HG02642 (cell line): Measurements from ENCODE around the gene COBLL1.

Experiments used
- ATAC-seq: cut with Tn5 transposase; IDR thresholded peaks from one replicate; pipeline ENCODE4 v1.9.1; 2021; ENCODE audit warnings: mild to moderate bottlenecking; ENCODE audit not compliant: unreplicated experiment, poor library complexity

COBLL1 gene

DNA sequence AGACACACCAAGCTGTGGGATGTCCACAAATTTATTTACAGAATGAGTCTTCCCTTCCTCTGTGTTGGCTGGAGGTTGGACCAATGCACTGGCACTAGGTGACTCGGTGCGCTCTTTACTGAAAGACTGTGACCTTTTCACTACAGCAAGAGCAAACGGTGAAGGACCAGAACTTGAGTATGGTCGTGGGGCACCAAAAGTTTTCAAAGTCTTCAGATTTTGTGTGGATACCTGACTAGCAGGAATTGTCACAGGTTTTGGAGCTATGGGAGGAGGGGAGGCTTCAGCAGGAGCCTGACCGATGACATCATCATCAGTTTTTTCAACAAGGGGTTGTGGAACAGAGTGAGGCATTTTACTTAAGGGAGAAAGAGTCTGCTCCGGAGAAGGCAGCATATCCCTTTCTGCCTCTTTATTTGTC lies 147.3 kb downstream of the COBLL1 start:
- no peak for ATAC-seq

- ATAC-seq = no peak
These were observed 147.8 kb downstream of the COBLL1 start for GRCh38 chr2:164693834-164694233.

DNA sequence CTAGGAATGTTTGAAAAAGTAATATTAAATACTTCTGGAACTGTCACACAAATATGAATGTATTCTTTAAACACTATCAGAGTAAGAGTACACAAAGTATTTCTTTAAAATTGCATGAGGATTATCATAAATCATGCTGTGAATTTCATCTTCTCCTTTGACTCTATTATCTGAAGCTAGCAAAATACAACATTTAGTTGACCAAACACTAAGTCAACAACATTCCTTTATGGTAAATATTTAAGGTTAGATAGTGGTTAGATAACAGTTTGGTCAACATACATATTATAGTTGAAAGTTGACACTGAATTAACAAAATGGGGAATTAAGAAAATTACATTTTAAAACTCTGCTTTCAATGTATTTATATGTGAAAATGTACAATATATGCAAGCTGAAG lies 148.2 kb downstream of the COBLL1 start:
- no peak for ATAC-seq

DNA sequence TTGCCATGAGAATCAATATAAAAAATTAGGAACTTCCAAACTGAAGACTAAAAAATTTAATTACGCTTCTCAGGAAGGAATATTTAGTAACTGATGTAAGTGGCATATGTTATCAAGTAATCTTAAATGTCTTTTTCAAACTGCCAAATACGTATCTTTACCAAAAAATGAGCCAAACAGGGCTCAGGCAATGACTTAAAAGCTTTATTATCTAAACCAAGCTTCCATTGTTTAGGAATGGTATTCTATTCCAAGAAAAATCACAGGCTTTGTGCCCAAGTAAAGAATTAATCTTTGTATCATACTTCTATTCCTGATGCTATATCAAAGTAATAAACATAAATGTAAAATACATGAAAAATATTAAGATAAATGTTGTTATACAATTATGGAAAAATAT lies 148.7 kb downstream of the COBLL1 start:
- no peak for ATAC-seq

DNA sequence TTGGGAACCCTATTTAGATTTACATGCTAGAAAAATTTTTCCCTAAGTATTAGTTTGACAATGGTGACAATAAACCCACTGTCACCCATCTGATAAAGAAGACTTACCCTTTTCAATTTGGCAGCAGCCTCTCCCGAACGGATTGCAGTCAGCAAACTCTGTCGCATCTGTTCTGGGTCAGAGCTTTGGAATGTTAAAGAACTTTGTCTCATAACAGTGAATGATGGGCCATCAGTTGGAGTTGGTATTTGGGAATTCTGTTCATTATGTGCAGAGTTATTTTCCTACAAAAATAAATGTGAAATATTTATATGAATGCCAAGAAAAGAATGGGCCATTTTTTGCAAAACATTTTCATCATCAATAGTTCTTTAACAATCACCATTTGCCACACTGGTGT lies 149.5 kb downstream of the COBLL1 start:
- ATAC-seq = no peak

- ATAC-seq = no peak
These were observed 150.2 kb downstream of the COBLL1 start for GRCh38 chr2:164691346-164691887.

GRCh38 chr2:164690361-164690760 lies 151.3 kb downstream of the COBLL1 start:
- ATAC-seq = no peak

- ATAC-seq = no peak
These were observed 152.7 kb downstream of the COBLL1 start for GRCh38 chr2:164688896-164689419.

DNA sequence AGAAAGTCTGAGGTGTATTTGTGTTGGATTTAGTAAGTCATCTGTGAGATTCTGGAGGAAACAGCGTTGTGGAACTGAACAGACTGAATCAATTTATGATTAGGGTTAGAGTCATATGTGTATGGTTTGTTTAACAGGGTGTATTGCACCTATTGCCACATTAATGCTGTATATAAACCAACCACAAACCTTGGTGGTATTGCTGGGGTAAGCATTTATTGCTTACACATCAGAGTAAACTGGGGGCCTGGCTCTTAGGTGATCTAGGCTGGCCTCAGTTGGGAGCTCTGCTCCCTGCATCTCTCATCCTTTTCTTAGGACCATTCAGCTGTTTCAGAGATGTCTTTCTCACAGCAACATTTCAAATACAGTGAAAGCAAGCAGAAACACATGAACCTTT lies 160.6 kb downstream of the COBLL1 start:
- ATAC-seq = no peak

DNA sequence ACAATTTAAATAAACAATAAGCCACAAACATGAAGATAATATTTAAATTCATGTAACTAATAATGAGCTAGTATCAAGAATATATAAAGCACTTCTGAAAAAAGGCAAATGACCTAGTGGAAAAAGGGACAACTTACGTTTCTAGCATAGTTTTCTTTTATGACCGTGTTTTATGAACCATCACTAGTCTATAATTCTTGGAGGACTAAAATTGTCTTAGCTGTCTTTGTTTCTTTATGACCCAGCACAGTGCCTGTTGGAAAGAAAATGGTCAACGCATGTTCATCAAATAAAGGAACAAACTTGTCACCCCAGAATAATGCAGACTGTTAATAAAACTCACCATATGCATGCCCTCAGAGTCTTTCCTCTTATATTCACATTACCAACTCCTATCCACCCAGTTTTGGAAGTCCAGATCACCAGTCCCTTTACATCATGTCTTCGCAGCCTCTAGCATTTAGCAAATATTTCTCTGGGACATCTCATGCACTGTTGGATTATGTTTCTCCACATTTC lies 162.9 kb downstream of the COBLL1 start:
- ATAC-seq = no peak

DNA sequence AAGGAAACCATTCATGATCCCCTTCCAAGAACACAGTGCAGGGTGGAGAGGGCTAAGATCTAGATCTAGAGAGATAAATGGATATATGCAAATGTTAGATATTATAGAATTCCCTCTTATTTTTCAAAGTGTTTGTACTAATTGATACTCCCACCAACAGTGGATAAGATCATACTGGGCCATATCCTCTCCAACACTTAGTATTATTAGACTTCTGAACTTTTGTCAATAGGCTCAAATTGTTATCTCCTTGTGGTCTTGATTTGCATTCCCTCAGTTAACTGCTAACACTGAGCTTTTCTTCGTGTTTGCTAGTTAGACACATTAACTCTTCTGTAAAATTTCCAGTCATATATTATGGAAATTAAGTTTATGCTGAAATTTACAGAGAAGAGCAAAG lies 163.9 kb downstream of the COBLL1 start:
- no peak for ATAC-seq

- ATAC-seq = no peak
These were observed 164.4 kb downstream of the COBLL1 start for GRCh38 chr2:164677271-164677670.

GRCh38 chr2:164675687-164676086 lies 165.9 kb downstream of the COBLL1 start:
- ATAC-seq = no peak

DNA sequence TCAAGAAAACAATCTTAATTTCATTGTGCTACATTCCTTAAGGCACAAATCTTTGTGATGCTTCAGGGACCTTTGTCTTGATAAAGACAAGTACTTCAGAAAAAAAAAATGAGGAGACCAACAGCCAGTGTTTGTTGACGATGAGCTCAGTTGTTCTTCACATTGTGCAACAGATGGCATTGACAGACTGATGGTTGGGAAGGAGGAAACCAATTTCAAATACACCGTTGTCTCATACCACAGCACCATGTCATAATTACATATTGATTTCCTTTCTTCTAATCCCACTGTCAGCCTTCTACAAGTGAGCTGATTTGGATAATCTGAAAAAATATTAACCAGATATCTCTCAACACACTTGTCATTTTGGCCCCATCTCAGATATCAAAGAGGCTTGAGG lies 166.6 kb downstream of the COBLL1 start:
- no peak for ATAC-seq

DNA sequence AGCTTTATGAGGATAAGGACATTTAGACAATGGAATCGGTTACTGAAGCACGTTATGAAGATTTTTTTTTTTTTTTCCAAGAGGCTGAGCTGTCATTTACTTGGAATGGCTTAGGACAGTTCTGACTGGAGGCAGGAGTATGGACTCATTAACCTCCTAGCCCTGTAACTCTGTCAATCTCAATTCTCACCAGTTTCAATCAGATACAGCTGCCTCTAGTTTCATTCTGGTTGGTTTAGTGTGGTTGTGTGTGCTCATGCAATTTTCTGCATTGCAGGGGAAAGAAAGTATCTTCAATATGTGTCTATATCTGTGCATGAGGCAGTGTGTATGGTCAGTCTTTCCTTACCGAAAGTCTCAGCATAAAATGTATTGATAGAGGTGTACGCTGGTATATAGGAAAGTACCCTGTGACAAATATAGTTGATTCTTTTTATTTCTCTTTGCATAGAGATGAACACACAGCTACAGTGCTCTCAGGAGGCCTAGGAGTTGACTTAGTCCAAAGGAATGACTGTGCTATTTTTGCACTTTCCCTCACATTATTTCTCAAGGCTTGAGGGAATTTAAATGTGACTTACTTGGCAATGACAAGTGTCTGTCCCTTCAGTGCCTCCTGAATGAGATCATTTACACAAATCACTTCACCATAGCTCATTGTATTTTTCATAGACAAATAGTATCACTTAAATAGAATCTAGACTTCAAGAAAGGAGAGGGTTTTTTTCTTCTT lies 169.8 kb downstream of the COBLL1 start:
- ATAC-seq = no peak

DNA sequence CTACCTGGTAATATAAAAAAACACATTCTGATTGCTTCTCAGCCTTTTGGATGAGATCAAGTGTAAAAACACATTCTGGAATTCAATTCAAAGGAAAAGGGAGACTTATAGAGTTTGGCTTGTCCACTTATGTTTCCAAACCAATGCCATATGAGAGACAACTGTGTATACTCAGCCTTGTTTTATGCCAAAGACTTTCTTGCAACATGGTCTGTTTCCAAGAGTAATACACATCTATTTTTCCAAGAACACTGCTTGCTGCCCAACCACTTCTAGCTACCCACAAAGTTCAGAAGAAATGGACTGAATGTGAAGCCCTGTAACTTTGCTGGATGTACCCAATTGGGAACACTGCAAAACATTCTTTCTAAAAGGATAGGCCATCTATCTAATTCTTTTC lies 172.3 kb downstream of the COBLL1 start:
- ATAC-seq = no peak

- no peak for ATAC-seq
These were observed 174.1 kb downstream of the COBLL1 start for GRCh38 chr2:164667566-164667965.

GRCh38 chr2:164664070-164664469 lies 177.6 kb downstream of the COBLL1 start:
- ATAC-seq = no peak

DNA sequence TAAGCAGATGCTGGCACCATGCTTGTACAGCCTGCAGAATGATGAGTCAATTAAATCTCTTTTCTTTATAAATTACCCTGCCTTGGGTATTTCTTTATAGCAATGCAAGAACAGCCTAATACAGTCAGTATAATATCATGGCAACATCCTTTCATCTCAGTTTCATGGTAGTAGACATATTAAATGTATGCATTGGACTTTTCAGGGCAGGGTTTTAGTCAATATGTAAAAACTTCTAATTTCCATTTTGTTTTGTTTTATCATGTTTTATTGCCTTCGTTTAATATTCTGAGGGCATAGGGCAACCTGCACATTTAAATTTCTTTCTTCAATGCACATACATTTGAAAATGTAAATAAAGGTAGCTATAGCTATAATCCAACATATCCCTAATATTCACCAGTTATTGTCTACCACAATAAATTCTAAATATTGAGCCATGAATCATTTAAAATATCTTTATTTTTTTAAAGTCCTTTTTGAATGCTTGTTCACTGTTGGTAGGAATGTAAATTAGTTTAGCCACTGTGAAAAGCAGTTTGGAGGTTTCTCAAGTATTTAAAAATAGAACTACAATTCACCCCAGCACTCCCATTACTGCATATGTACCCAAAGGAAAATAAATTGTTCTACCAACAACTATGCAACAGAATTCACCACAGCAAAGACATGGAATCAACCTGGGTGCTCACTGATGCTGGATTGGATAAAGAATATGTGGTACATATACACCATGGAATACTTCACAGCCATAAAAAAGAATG lies 178.6 kb downstream of the COBLL1 start:
- no peak for ATAC-seq

- ATAC-seq = no peak
These were observed 179.6 kb downstream of the COBLL1 start for GRCh38 chr2:164662066-164662465.

- ATAC-seq = no peak
These were observed 180.3 kb downstream of the COBLL1 start for GRCh38 chr2:164661349-164661748.
